CD14-positive monocyte (primary cell): Measurements from ENCODE around the gene BMPR1B. TPM values are rescaled to one million over a fixed set of nuclear protein-coding genes. Genes with fewer than 3 reads are reported as not detected.

Source experiments
- DNase-seq, 3 donors: peaks; one replicate each; pipeline ENCODE4 v3.0.0-alpha.2; 2011 to 2022
- H2AFZ ChIP-seq: 2 replicates; pipeline ENCODE4 v1.6.0; 2012; ENCODE audit warnings: mild to moderate bottlenecking, low read depth, low read length, inconsistent platforms; ENCODE audit not compliant: insufficient read depth, poor library complexity, severe bottlenecking
- H3K27ac ChIP-seq, 2 donors: 1 replicate in 1 of 2; 2 replicates in 1 of 2; pipeline ENCODE4 v1.5.1; 2012 to 2013; ENCODE audit warnings: low read length in 2 of 2, control low read depth in 1 of 2, inconsistent platforms in 1 of 2, low read depth in 1 of 2, mild to moderate bottlenecking in 1 of 2
- H3K27me3 ChIP-seq, 2 donors: one replicate each; pipeline versions ENCODE4 v1.6.0 to v1.6.1; 2011 to 2013; ENCODE audit warnings: low read length in 2 of 2; ENCODE audit not compliant: control insufficient read depth in 2 of 2, insufficient read depth in 2 of 2
- H3K36me3 ChIP-seq, 2 donors: replicated peaks in 1 of 2; 1 replicate in 1 of 2; 2 replicates in 1 of 2; pipeline versions ENCODE4 v1.5.1 to v1.6.1; 2012 to 2013; ENCODE audit warnings: low read length in 2 of 2, control low read depth in 1 of 2, inconsistent platforms in 1 of 2, mild to moderate bottlenecking in 1 of 2; ENCODE audit not compliant: insufficient read depth in 2 of 2, control insufficient read depth in 1 of 2
- H3K4me1 ChIP-seq, 2 donors: 1 replicate in 1 of 2; 2 replicates in 1 of 2; pipeline versions ENCODE4 v1.5.1 to v1.6.1; 2012 to 2013; ENCODE audit warnings: low read length in 2 of 2, control low read depth in 1 of 2, inconsistent platforms in 1 of 2, mild to moderate bottlenecking in 1 of 2, moderate library complexity in 1 of 2; ENCODE audit not compliant: insufficient read depth in 2 of 2, control insufficient read depth in 1 of 2
- H3K4me2 ChIP-seq: replicated peaks from 2 replicates; pipeline ENCODE3; 2012; ENCODE audit warnings: low read length, moderate library complexity, mild to moderate bottlenecking; ENCODE audit not compliant: poor library complexity, severe bottlenecking; ENCODE audit errors: extremely low read depth
- H3K4me3 ChIP-seq, 3 experiments: fragments of 200-600 bp in 1 of 3; sonication (generic) in 1 of 3; replicated peaks in 1 of 3; 1 replicate in 2 of 3; 2 replicates in 1 of 3; pipeline ENCODE4 v1.5.1; 2011 to 2013; ENCODE audit warnings: low read length in 3 of 3, mild to moderate bottlenecking in 3 of 3, control low read depth in 2 of 3, low read depth in 2 of 3, inconsistent platforms in 1 of 3, moderate library complexity in 1 of 3
- H3K79me2 ChIP-seq: 2 replicates; pipeline ENCODE4 v1.6.0; 2012; ENCODE audit warnings: mild to moderate bottlenecking, control low read depth, inconsistent platforms, low read length, moderate library complexity; ENCODE audit not compliant: insufficient read depth
- H3K9ac ChIP-seq: 2 replicates; pipeline ENCODE4 v1.6.0; 2017; ENCODE audit warnings: low read length, mild to moderate bottlenecking; ENCODE audit not compliant: insufficient read depth, poor library complexity, severe bottlenecking
- H3K9me3 ChIP-seq, 2 donors: replicated peaks in 1 of 2; 1 replicate in 1 of 2; 2 replicates in 1 of 2; pipeline versions ENCODE4 v1.5.1 to v1.6.1; 2012 to 2013; ENCODE audit warnings: low read length in 2 of 2, control low read depth in 1 of 2; ENCODE audit not compliant: control insufficient read depth in 1 of 2, insufficient read depth in 1 of 2
- H4K20me1 ChIP-seq: 2 replicates; pipeline ENCODE4 v1.6.0; 2012; ENCODE audit warnings: mild to moderate bottlenecking, low read length, control low read depth, moderate library complexity; ENCODE audit not compliant: insufficient read depth
- H3K27ac Mint-ChIP-seq, 7 donors: one replicate each; pipeline ENCODE4 v1.8.0; 2020; ENCODE audit warnings: mild to moderate bottlenecking in 7 of 7, mixed read lengths in 7 of 7, moderate library complexity in 6 of 7, inconsistent platforms in 2 of 7
- H3K27me3 Mint-ChIP-seq, 3 donors: one replicate each; pipeline ENCODE4 v1.8.0; 2021 to 2022; ENCODE audit warnings: low read depth in 3 of 3, mild to moderate bottlenecking in 3 of 3, mixed read lengths in 3 of 3, moderate library complexity in 3 of 3, inconsistent platforms in 1 of 3
- H3K36me3 Mint-ChIP-seq, 2 donors: one replicate each; pipeline ENCODE4 v1.8.0; 2020; ENCODE audit warnings: mixed read lengths in 2 of 2, inconsistent platforms in 1 of 2, mild to moderate bottlenecking in 1 of 2
- H3K4me1 Mint-ChIP-seq: one replicate; pipeline ENCODE4 v1.8.0; 2020; ENCODE audit warnings: mild to moderate bottlenecking, mixed read lengths
- H3K4me3 Mint-ChIP-seq, 2 donors: one replicate each; pipeline ENCODE4 v1.8.0; 2020; ENCODE audit warnings: mild to moderate bottlenecking in 2 of 2, mixed read lengths in 2 of 2, moderate library complexity in 1 of 2
- H3K9me3 Mint-ChIP-seq, 7 donors: one replicate each; pipeline ENCODE4 v1.8.0; 2020 to 2022; ENCODE audit warnings: mixed read lengths in 7 of 7, mild to moderate bottlenecking in 6 of 7, moderate library complexity in 6 of 7, inconsistent platforms in 2 of 7
- CTCF ChIP-seq: fragments of 200-600 bp; IDR thresholded peaks from one replicate; pipeline ENCODE4 v1.8.0; 2022; ENCODE audit warnings: antibody characterized with exemption, mild to moderate bottlenecking
- whole genome bisulfite sequencing: methylation state at CpG from one replicate; pipeline ENCODE4 v1.1.5; 2013; ENCODE audit warnings: missing lambda C conversion rate; ENCODE audit not compliant: insufficient coverage; 5-methylcytosine and 5-hydroxymethylcytosine counted together
- intact Hi-C, 2 donors: fragments of 100-400 bp; cut with micrococcal nuclease; formaldehyde crosslinking; loops; one replicate each; pipeline versions ENCODE4 v1.15.0 to v1.15.1; 2023
- polyA plus RNA-seq, 3 donors: library from polyadenylated mRNA; depleted of rRNA in 1 of 3; unstranded in 2 of 3; stranded (reverse) in 1 of 3; fragments of 300-500 nt in 2 of 3; fragments of >200 nt in 1 of 3; fragmentation: Illumina TruSeq in 2 of 3; gene quantifications; 1 replicate in 2 of 3; 2 replicates in 1 of 3; pipeline ENCODE4 v1.2.3, GENCODE V29; 2012 to 2021

BMPR1B gene
- polyA plus RNA-seq, 3 donors: not detected

GRCh38 chr4:94767446-94767845 lies 9.7 kb downstream of the BMPR1B start:
- Mint-ChIP-seq H3K4me1 (no peaks in the 10 kb centered on the region), H3K27me3 (peaks cover 0 to 4% (median 2%) of the 10 kb centered on the region in 3 donors), H3K27ac (no peak overlapping the region), H3K36me3 (no peaks in the 10 kb centered on the region), H3K4me3 (no peak overlapping the region), H3K9me3 (no peaks in the 10 kb centered on the region)
- Histone ChIP-seq H3K36me3 (no peaks in the 10 kb centered on the region), H2AFZ (no peak overlapping the region), H3K27me3 (peaks cover 0 to 5% of the 10 kb centered on the region in 2 donors), H3K4me2 (no peak overlapping the region), H3K4me1 (no peaks in the 10 kb centered on the region), H3K79me2 (no peaks in the 10 kb centered on the region), H3K9ac (no peak overlapping the region), H3K9me3 (no peaks in the 10 kb centered on the region), H4K20me1 (no peaks in the 10 kb centered on the region), H3K4me3 (no peak overlapping the region), H3K27ac (no peak overlapping the region)
- no peak for TF ChIP-seq CTCF
- intact Hi-C loops: no loop called here
- WGBS: no CpG with 5 or more reads among the region's 1 CpG
- no peak for DNase-seq

- Histone ChIP-seq H3K9ac (no peak overlapping the region), H3K4me2 (no peak overlapping the region), H3K27ac (no peak overlapping the region), H3K27me3 (no peaks in the 10 kb centered on the region), H3K4me3 (no peak overlapping the region), H3K4me1 (no peaks in the 10 kb centered on the region), H4K20me1 (no peaks in the 10 kb centered on the region), H3K36me3 (no peaks in the 10 kb centered on the region), H3K9me3 (peaks cover 8 to 16% of the 10 kb centered on the region in 2 donors), H2AFZ (no peak overlapping the region), H3K79me2 (no peaks in the 10 kb centered on the region)
- WGBS: no CpG with 5 or more reads among the region's 1 CpG
- Mint-ChIP-seq H3K9me3 (peaks cover 6 to 23% (median 16%) of the 10 kb centered on the region in 7 donors), H3K4me1 (no peaks in the 10 kb centered on the region), H3K27ac (no peak overlapping the region), H3K4me3 (no peak overlapping the region), H3K27me3 (no peaks in the 10 kb centered on the region), H3K36me3 (no peaks in the 10 kb centered on the region)
- no peak for DNase-seq
- intact Hi-C loops: no loop called here
- TF ChIP-seq CTCF: no peak
Observed at GRCh38 chr4:94782707-94783106, 25.0 kb downstream of the BMPR1B start.
